ENCODE results near the gene SH2D5.

- TF ChIP-seq CTCF (IDR thresholded peaks at IDR 0.05) (no peak), POLR2A (IDR thresholded peaks at IDR 0.05) (no peak)
These were observed 11.1 kb downstream of the SH2D5 start for GRCh38 chr1:20721117-20722061.

Measured in uterus (tissue), 2 donors.